WTC11 (cell line): ENCODE measurements around the gene TSC22D2. TPM values are rescaled to one million over a fixed set of nuclear protein-coding genes. Genes with fewer than 3 reads are reported as not detected.

Experiments
- ATAC-seq: fragments of 200-7000 bp; cut with Tn5 transposase; 2 replicates; pipeline ENCODE4 v1.10.0; 2021; ENCODE audit warnings: mild to moderate bottlenecking, moderate library complexity
- CTCF ChIA-PET: fragments of 300-600 bp; sonication (Branson Sonifier 250); formaldehyde crosslinking; loops from one replicate; lab custom pipeline; 2021; ENCODE audit warnings: antibody characterized with exemption; lab: Charles Lee
- POLR2A ChIA-PET: fragments of 350-600 bp; sonication (Branson Sonifier 250); formaldehyde crosslinking; loops from one replicate; lab custom pipeline; 2021; ENCODE audit warnings: antibody characterized with exemption; lab: Charles Lee
- DNase-seq: peaks from one replicate; pipeline ENCODE4 v3.0.0; 2021; ENCODE audit warnings: low spot score
- H3K27ac Mint-ChIP-seq: 2 replicates; pipeline ENCODE4 v1.8.0; 2021; ENCODE audit warnings: mixed read lengths
- H3K27me3 Mint-ChIP-seq: 2 replicates; pipeline ENCODE4 v1.8.0; 2021; ENCODE audit warnings: low read depth, mild to moderate bottlenecking, moderate library complexity, mixed read lengths
- H3K36me3 Mint-ChIP-seq: 2 replicates; pipeline ENCODE4 v1.8.0; 2021; ENCODE audit warnings: mixed read lengths
- H3K4me1 Mint-ChIP-seq: 2 replicates; pipeline ENCODE4 v1.8.0; 2022; ENCODE audit warnings: mixed read lengths
- H3K4me3 Mint-ChIP-seq: 2 replicates; pipeline ENCODE4 v1.8.0; 2021; ENCODE audit warnings: mild to moderate bottlenecking, moderate library complexity, mixed read lengths
- H3K9me3 Mint-ChIP-seq: 2 replicates; pipeline ENCODE4 v1.8.0; 2021; ENCODE audit warnings: mixed read lengths
- ATF3 ChIP-seq: sonication (generic); formaldehyde crosslinking; conservative IDR thresholded peaks from 2 replicates; pipeline ENCODE4 v1.8.1; 2022; ENCODE audit warnings: mild to moderate bottlenecking, missing genetic modification reagents
- E2F1 ChIP-seq: sonication (generic); formaldehyde crosslinking; IDR thresholded peaks from 2 replicates; pipeline ENCODE4 v1.8.0; 2022; ENCODE audit warnings: mild to moderate bottlenecking, missing genetic modification reagents
- ERG ChIP-seq: fragments of 250-450 bp; sonication (Bioruptor Pico); IDR thresholded peaks from 2 replicates; pipeline ENCODE4 v1.8.0; 2021; ENCODE audit warnings: mild to moderate bottlenecking
- FOXP4 ChIP-seq: sonication (generic); formaldehyde crosslinking; IDR thresholded peaks from 2 replicates; pipeline ENCODE4 v1.8.0; 2022; ENCODE audit warnings: mild to moderate bottlenecking, missing genetic modification reagents
- HMGXB4 ChIP-seq: sonication (generic); formaldehyde crosslinking; IDR thresholded peaks from 2 replicates; pipeline ENCODE4 v1.8.1; 2023; ENCODE audit warnings: mild to moderate bottlenecking, moderate library complexity, missing genetic modification reagents
- JAZF1 ChIP-seq: fragments of 250-450 bp; sonication (Bioruptor Pico); IDR thresholded peaks from 2 replicates; pipeline ENCODE4 v1.9.0; 2021; ENCODE audit warnings: moderate library complexity, mild to moderate bottlenecking, inconsistent platforms
- KAT7 ChIP-seq: sonication (generic); formaldehyde crosslinking; IDR thresholded peaks from 2 replicates; pipeline ENCODE4 v1.8.1; 2023; ENCODE audit warnings: missing genetic modification reagents, mild to moderate bottlenecking, borderline replicate concordance
- MLX ChIP-seq: sonication (generic); formaldehyde crosslinking; IDR thresholded peaks from 2 replicates; pipeline ENCODE4 v1.8.1; 2023; ENCODE audit warnings: mild to moderate bottlenecking, missing genetic modification reagents, moderate library complexity
- MXD4 ChIP-seq: fragments of 250-450 bp; sonication (Bioruptor Pico); IDR thresholded peaks from 2 replicates; pipeline ENCODE4 v1.8.0; 2021; ENCODE audit warnings: mild to moderate bottlenecking, moderate library complexity, borderline replicate concordance
- MYBL2 ChIP-seq: sonication (generic); formaldehyde crosslinking; IDR thresholded peaks from 2 replicates; pipeline ENCODE4 v1.8.1; 2023; ENCODE audit warnings: mild to moderate bottlenecking, moderate library complexity, missing genetic modification reagents
- NFE2L1 ChIP-seq: sonication (generic); formaldehyde crosslinking; IDR thresholded peaks from 2 replicates; pipeline ENCODE4 v1.8.1; 2023; ENCODE audit warnings: missing genetic modification reagents
- NFYB ChIP-seq: sonication (generic); formaldehyde crosslinking; conservative IDR thresholded peaks from 2 replicates; pipeline ENCODE4 v1.8.0; 2022; ENCODE audit warnings: low read depth, missing genetic modification reagents
- RORB ChIP-seq: fragments of 250-450 bp; sonication (Bioruptor Pico); IDR thresholded peaks from 2 replicates; pipeline ENCODE4 v1.9.0; 2021; ENCODE audit warnings: mild to moderate bottlenecking
- SMAD3 ChIP-seq: sonication (generic); formaldehyde crosslinking; IDR thresholded peaks from 2 replicates; pipeline ENCODE4 v1.8.0; 2022; ENCODE audit warnings: missing genetic modification reagents, mild to moderate bottlenecking, borderline replicate concordance
- ZNF263 ChIP-seq: sonication (generic); formaldehyde crosslinking; IDR thresholded peaks from 2 replicates; pipeline ENCODE4 v1.8.1; 2022; ENCODE audit warnings: low read depth, mild to moderate bottlenecking, moderate library complexity, missing genetic modification reagents
- ZNF317 ChIP-seq: sonication (generic); formaldehyde crosslinking; IDR thresholded peaks from 2 replicates; pipeline ENCODE4 v1.8.1; 2023; ENCODE audit warnings: low read depth, mild to moderate bottlenecking, moderate library complexity, missing genetic modification reagents, borderline replicate concordance
- ZNF416 ChIP-seq: fragments of 250-450 bp; sonication (Bioruptor Pico); IDR thresholded peaks from 2 replicates; pipeline ENCODE4 v1.9.0; 2021; ENCODE audit warnings: mild to moderate bottlenecking, inconsistent platforms
- ZNF423 ChIP-seq: fragments of 250-450 bp; sonication (Bioruptor Pico); IDR thresholded peaks from 2 replicates; pipeline ENCODE4 v2.1.2; 2022; ENCODE audit warnings: mild to moderate bottlenecking, moderate library complexity
- ZNF512 ChIP-seq: sonication (generic); formaldehyde crosslinking; IDR thresholded peaks from 2 replicates; pipeline ENCODE4 v1.8.1; 2022; ENCODE audit warnings: missing genetic modification reagents, borderline replicate concordance
- total RNA-seq: library from RNA; stranded (reverse); gene quantifications from 3 replicates; pipeline ENCODE4 v1.2.3, GENCODE V29; 2021

Gene TSC22D2
- total RNA-seq, 1 experiment from 2014 or later = 24.0 TPM

- no peak for TF ChIP-seq HMGXB4
- TF ChIP-seq KAT7 = no peak
- TF ChIP-seq E2F1 (CRISPR knock-in tag) = no peak
- no peak for TF ChIP-seq ZNF263 (CRISPR knock-in tag)
- no peak for TF ChIP-seq ZNF423
- TF ChIP-seq NFYB (CRISPR knock-in tag) = no peak
- TF ChIP-seq, all 79 proteins: peak for 0
These were observed 54.0 kb downstream of the TSC22D2 start (continued) for GRCh38 chr3:150462108-150462507.

GRCh38 chr3:150464684-150465083 is 56.6 kb downstream of the TSC22D2 start:
- TF ChIP-seq ATF3 (CRISPR knock-in tag) (no peak), ERG (CRISPR knock-in tag) (no peak), RORB (CRISPR knock-in tag) (no peak), JAZF1 (CRISPR knock-in tag) (no peak), MLX (no peak), MXD4 (CRISPR knock-in tag) (no peak), SMAD3 (CRISPR knock-in tag) (no peak), ZNF416 (no peak), MYBL2 (CRISPR knock-in tag) (no peak), ZNF317 (no peak), ZNF512 (no peak), NFE2L1 (CRISPR knock-in tag) (no peak), FOXP4 (no peak), ZNF263 (CRISPR knock-in tag) (no peak)
- ATAC-seq (no peak), DNase-seq (no peak)
- POLR2A ChIA-PET = interaction anchor here (0.5 kb wide), 1 partner anchor 654 kb away, joined by 3 read pairs; no protein-coding TSS in a partner anchor
- Mint-ChIP-seq H3K4me1 (peaks cover 24% of the 10 kb centered on the region), H3K4me3 (no peak overlapping the region), H3K9me3 (no peaks in the 10 kb centered on the region), H3K27me3 (no peaks in the 10 kb centered on the region), H3K36me3 (no peaks in the 10 kb centered on the region), H3K27ac (no peak overlapping the region)
- CTCF ChIA-PET = interaction anchor here (1.1 kb wide), 1 partner anchor 31 kb away, joined by 5 read pairs; no protein-coding TSS in a partner anchor
